GM04504 (cell line): Measurements from ENCODE around the gene CNTN2.

Experiments used
- DNase-seq: peaks from one replicate; pipeline ENCODE4 v3.0.0-alpha.2; 2012; ENCODE audit warnings: low read depth

CNTN2 gene

DNA sequence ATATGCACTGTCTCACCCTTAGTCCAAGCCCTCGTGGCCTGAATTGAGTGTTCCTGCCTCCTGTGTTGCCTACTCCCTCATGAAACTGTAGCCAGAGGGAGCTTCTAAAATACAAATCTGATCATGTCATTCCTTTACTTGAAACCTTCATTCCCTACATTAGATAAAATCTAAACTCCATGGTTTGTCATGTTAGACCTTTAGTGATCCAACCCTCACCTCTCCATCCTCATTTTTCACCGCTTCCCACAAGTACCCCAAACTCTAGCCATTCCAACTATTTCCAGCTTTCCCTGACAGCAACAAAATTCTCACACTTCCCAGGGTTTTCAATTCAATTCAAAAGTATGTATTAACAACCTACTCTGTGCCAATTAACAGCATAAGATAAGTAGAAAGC, 18.3 kb upstream of the CNTN2 start:
- DNase-seq, result no peak

GRCh38 chr1:205025239-205025638, 17.8 kb upstream of the CNTN2 start:
- no peak for DNase-seq

- DNase-seq, result no peak
Observed at GRCh38 chr1:205026181-205026580, 16.8 kb upstream of the CNTN2 start.

- no peak for DNase-seq
Observed at GRCh38 chr1:205028390-205028789, 14.6 kb upstream of the CNTN2 start.

DNA sequence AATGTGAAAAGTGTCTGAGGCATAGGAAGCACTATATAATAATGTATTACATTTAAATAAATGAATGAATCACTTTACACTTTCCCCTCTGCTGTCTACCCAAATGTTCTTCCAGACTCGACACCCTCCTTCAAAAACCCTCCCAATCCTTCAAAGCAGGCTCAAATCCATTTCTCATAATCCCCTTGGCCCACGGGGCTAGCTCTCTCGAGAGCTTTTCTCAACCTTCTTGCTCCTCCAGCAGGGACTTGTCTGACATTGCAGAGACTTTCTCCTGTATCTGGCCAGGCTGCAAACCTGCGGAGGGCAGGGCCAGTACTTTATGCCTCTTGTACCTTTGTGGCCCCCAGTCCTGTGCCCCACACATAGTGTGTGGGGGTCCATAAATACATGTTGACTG, 14.1 kb upstream of the CNTN2 start:
- DNase-seq, result no peak

GRCh38 chr1:205030241-205030640, 12.8 kb upstream of the CNTN2 start:
- no peak for DNase-seq

DNA sequence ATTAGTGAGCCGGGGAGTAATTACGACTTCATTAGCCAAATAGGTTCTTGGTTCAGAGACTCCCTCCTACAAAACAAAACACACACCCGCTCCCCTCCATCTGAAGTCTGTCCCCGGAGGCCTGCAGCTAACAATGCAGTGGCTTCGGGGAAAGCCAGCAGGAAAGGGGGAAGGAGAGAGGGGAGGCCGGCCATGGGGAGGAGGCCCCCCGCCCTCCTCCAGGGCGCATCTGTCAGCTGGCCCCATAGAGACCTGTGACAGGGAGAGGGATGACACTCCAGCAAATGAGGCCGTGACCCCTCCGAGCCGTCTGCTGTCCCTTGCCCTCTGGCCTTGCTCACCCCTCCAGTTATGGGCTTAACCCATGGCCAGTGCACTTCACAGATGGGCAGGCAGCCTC, 12.1 kb upstream of the CNTN2 start:
- no peak for DNase-seq

DNA sequence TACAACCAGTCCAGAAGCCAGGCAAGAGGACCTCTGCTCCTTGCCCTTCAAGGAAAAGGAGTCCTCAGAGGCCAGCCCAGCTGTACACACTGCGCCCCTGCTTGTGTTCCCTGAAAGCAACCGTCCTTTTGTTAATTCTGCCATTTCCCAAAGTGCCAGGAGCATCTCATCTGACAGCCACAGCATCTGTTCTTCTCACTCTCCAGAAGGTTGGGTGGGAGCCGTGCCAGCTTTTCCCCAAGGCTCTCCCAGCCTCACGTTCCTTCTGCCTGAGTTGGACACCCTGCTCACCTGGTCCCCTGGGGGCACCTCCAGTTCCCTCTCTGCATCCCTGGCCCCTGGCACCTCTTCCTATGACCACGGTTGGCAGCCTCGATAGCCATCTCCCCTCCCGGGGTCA, 10.5 kb upstream of the CNTN2 start:
- no peak for DNase-seq

- no peak for DNase-seq
Observed at GRCh38 chr1:205037539-205037938, 5.5 kb upstream of the CNTN2 start.

- DNase-seq, result no peak
Observed at GRCh38 chr1:205038132-205038786, 4.8 kb upstream of the CNTN2 start.

- no peak for DNase-seq
Observed at GRCh38 chr1:205041001-205041715, 1.9 kb upstream of the CNTN2 start.

- no peak for DNase-seq
Observed at GRCh38 chr1:205041998-205042910, 758 bp upstream of the CNTN2 start.

GRCh38 chr1:205043866-205044265, 854 bp downstream of the CNTN2 start:
- DNase-seq, result no peak

GRCh38 chr1:205044741-205045140, 1.7 kb downstream of the CNTN2 start:
- DNase-seq, result no peak

DNA sequence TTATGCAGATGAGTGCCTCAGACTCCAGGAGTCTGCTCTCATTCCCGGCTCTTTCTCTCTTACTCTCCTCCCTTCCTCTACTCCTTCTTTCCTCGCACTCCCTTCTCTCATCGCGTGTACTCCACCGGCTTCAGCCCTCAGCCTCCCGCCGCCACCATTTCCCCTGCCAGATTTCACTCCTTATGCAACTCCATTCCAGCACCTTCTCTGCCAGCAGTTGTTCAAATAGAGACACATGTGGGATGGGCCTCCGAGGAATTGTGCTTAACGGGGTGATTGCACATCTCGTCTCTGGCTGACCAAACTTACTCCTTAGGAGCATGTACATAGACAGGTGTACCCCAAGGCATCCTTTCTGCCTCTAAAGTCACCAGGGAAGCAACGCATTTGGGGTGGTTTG, 2.1 kb downstream of the CNTN2 start:
- no peak for DNase-seq

DNA sequence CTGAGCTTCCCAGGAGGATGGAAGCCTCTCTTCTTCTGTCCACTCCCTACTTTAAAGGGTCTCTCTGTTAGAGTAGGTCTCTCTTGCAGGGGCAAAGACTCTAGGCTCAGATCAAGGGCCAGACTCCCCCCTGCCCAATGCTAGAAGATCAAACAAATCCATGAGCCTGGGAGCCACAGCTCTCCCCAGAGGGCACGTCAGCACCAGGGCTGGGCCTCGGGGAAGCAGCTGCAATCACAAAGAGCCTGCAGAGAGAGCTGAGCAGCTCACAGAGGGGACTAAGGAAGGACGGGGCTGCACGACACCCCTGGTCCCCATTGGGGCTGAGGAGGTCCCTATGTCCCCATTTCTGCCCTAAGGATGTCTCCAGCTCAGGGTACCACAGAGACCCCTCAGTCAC, 3.9 kb downstream of the CNTN2 start:
- no peak for DNase-seq

GRCh38 chr1:205047764-205048231, 4.8 kb downstream of the CNTN2 start:
- DNase-seq, result no peak

- no peak for DNase-seq
Observed at GRCh38 chr1:205048382-205048781, 5.4 kb downstream of the CNTN2 start.

DNA sequence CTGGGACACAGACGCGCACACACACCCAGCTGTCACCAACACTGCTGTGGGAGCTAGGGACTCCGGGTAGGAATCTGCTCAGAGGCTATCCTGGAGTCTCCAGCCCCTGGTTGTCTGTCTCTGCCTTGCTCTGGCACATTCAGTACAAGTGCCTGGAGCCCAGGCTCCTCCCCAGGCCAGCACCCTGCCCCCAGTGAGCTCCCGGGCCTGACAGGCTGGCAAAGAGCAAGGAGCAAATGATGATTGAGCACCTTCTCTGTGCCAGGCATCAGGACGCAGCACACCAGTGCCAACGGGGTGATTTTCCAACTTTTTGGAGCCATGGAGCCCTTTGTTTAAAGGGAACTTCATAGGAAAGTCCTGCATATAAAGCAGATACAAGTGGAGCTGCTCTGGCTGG, 6.5 kb downstream of the CNTN2 start:
- DNase-seq, result no peak

GRCh38 chr1:205052690-205053089, 9.7 kb downstream of the CNTN2 start:
- DNase-seq, result no peak

DNA sequence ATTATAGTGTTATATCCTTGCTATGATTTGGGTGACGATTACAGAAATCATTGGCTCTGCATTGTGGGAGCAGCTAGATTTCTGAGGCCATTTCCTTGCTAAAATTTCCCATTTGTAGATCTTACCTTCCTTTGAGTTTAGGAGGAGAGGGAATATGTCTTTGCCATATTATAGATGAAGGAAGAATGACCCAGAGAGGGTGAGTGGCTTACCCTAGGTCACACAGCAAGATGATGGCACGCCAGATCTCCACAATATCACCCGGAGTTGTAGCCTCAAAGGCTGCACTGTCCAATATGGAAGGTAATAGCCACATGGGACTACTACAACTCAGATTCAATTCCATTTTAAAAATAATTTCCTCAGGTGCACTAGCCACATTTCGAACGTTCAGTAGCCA, 10.3 kb downstream of the CNTN2 start:
- no peak for DNase-seq

DNA sequence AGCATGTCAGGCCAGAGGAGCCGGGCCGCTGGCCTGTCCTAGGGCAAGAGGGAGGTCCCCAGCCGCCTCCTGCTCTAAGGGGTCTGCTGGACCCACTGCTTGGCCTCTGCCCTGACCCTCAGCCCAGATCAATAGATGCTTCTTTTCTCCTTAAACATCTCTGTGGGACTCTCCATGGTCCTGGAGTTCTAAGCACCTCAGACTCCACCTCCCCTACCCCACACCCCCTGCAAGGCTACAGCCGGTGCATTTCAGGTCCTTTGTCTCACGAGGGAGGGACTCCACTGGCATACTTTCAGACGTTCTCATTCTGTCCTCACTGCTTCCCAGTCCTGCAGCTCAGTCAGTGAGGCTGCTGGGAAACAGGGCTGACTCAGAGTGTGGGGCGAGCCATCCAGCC, 11.0 kb downstream of the CNTN2 start:
- no peak for DNase-seq

GRCh38 chr1:205056188-205056611, 13.2 kb downstream of the CNTN2 start:
- DNase-seq, result no peak
